NCI-H187 (cell line): ENCODE data around the gene DLGAP1.
"Not testable (repeated sequence)": the region's sequence is repeated elsewhere in the genome, so short reads cannot be mapped to it uniquely, and the experiment has no call there.

Source experiments
- DNase-seq, 2 experiments: peaks; one replicate each; lab custom pipeline; 2025; lab: John Stamatoyannopoulos, UW

DLGAP1 gene

GRCh38 chr18:3498698-3499471, 956.2 kb downstream of the DLGAP1 start:
- no peak for DNase-seq

- no peak for DNase-seq
Measured at GRCh38 chr18:3495691-3496430, 959.2 kb downstream of the DLGAP1 start.

- DNase-seq: no peak
Measured at GRCh38 chr18:3494569-3494968, 960.5 kb downstream of the DLGAP1 start.

- DNase-seq: no peak
Measured at GRCh38 chr18:3494245-3494526, 960.9 kb downstream of the DLGAP1 start.

GRCh38 chr18:3493501-3494244, 961.4 kb downstream of the DLGAP1 start:
- DNase-seq: no peak

- no peak for DNase-seq
Measured at GRCh38 chr18:3492721-3493120, 962.4 kb downstream of the DLGAP1 start.

GRCh38 chr18:3491981-3492555, 963.0 kb downstream of the DLGAP1 start:
- no peak for DNase-seq

GRCh38 chr18:3489462-3489861, 965.6 kb downstream of the DLGAP1 start:
- no peak for DNase-seq

- DNase-seq: no peak
Measured at GRCh38 chr18:3486512-3486911, 968.6 kb downstream of the DLGAP1 start.

GRCh38 chr18:3485153-3486149, 969.7 kb downstream of the DLGAP1 start:
- no peak for DNase-seq

GRCh38 chr18:3482258-3482657, 972.8 kb downstream of the DLGAP1 start:
- no peak for DNase-seq

GRCh38 chr18:3481696-3482210, 973.4 kb downstream of the DLGAP1 start:
- no peak for DNase-seq

GRCh38 chr18:3480827-3481573, 974.1 kb downstream of the DLGAP1 start:
- DNase-seq: no peak

- DNase-seq: no peak
Measured at GRCh38 chr18:3479978-3480509, 975.1 kb downstream of the DLGAP1 start.

GRCh38 chr18:3478262-3478978, 976.7 kb downstream of the DLGAP1 start:
- DNase-seq: no peak

GRCh38 chr18:3472681-3473544, 982.2 kb downstream of the DLGAP1 start:
- DNase-seq: no peak

GRCh38 chr18:3472121-3472520, 983.0 kb downstream of the DLGAP1 start:
- DNase-seq: not testable (repeated sequence)

- DNase-seq: no peak
Measured at GRCh38 chr18:3471141-3471648, 983.9 kb downstream of the DLGAP1 start.
